ENCODE results near the gene HNRNPA3.

DNA sequence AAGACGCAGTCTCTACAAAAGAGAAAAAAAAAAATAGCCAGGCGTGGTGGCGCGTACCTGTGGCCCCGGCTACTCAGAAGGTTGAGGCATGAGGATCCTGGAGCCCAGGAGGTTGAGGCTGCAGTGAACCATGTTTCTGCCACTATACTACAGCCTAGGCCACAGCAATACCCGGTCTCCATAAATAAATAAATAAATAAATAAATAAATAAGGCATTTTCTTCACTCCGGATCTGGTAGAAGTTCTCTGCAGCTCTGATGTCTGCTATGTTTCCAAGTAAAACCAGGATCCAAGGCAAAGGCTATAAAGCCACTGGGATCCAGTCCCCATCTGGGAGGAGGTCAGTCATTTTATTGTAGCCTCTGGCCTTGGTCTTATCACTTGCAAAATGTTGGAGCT lies 36.4 kb downstream of the HNRNPA3 start:
- TF ChIP-seq POLR2AphosphoS5 (IDR thresholded peaks at IDR 0.05), result no peak
- TF ChIP-seq, protein P1, sequence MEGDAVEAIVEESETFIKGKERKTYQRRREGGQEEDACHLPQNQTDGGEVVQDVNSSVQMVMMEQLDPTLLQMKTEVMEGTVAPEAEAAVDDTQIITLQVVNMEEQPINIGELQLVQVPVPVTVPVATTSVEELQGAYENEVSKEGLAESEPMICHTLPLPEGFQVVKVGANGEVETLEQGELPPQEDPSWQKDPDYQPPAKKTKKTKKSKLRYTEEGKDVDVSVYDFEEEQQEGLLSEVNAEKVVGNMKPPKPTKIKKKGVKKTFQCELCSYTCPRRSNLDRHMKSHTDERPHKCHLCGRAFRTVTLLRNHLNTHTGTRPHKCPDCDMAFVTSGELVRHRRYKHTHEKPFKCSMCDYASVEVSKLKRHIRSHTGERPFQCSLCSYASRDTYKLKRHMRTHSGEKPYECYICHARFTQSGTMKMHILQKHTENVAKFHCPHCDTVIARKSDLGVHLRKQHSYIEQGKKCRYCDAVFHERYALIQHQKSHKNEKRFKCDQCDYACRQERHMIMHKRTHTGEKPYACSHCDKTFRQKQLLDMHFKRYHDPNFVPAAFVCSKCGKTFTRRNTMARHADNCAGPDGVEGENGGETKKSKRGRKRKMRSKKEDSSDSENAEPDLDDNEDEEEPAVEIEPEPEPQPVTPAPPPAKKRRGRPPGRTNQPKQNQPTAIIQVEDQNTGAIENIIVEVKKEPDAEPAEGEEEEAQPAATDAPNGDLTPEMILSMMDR (IDR thresholded peaks at IDR 0.05), result no peak
